Karpas-422 (cell line): ENCODE measurements around the gene RNGTT. TPM values are rescaled to one million over a fixed set of nuclear protein-coding genes. Genes with fewer than 3 reads are reported as not detected.
A peak's percentile ranks its signal among the peaks of the same experiment; 100 is the strongest.

Source experiments
- DNase-seq: peaks from one replicate; pipeline ENCODE4 v3.0.0-alpha.2; 2015
- H2AFZ ChIP-seq: fragments of 200-600 bp; sonication (generic); 2 replicates; pipeline ENCODE4 v1.6.1; 2014; ENCODE audit warnings: antibody characterized with exemption, low read length, mixed read lengths
- H3K27ac ChIP-seq: fragments of 200-600 bp; sonication (generic); 2 replicates; pipeline ENCODE4 v1.5.1; 2014; ENCODE audit warnings: mild to moderate bottlenecking, low read length, moderate library complexity
- H3K27me3 ChIP-seq: fragments of 200-600 bp; sonication (generic); 2 replicates; pipeline ENCODE4 v1.6.1; 2014; ENCODE audit warnings: low read length, mixed read lengths
- H3K36me3 ChIP-seq: fragments of 200-600 bp; sonication (generic); 2 replicates; pipeline ENCODE4 v1.6.1; 2014; ENCODE audit warnings: low read length, mixed read lengths; ENCODE audit not compliant: insufficient read depth
- H3K4me1 ChIP-seq: fragments of 200-600 bp; sonication (generic); 2 replicates; pipeline ENCODE4 v1.6.1; 2014; ENCODE audit warnings: mild to moderate bottlenecking, low read length, mixed read lengths
- H3K4me2 ChIP-seq: fragments of 200-600 bp; sonication (generic); 2 replicates; pipeline ENCODE4 v1.6.1; 2014; ENCODE audit warnings: low read length, low read depth, mild to moderate bottlenecking; ENCODE audit not compliant: poor library complexity, severe bottlenecking
- H3K4me3 ChIP-seq: fragments of 200-600 bp; sonication (generic); 2 replicates; pipeline ENCODE4 v1.5.1; 2014; ENCODE audit warnings: mild to moderate bottlenecking, antibody characterized with exemption, low read length, mixed read lengths
- H3K79me2 ChIP-seq: fragments of 200-600 bp; sonication (generic); 2 replicates; pipeline ENCODE4 v1.6.1; 2014; ENCODE audit warnings: mild to moderate bottlenecking, low read length, mixed read lengths
- H3K9ac ChIP-seq: fragments of 200-600 bp; sonication (generic); 2 replicates; pipeline ENCODE4 v1.6.0; 2014; ENCODE audit warnings: low read length
- H3K9me2 ChIP-seq: fragments of 200-600 bp; sonication (generic), shearing (Covaris generic); replicated peaks from 2 replicates; pipeline ENCODE4 v1.6.0; 2014; ENCODE audit warnings: mild to moderate bottlenecking, low read length, moderate library complexity; ENCODE audit not compliant: insufficient read depth
- H3K9me3 ChIP-seq: fragments of 300-700, 200-600 bp; sonication (generic); 2 replicates; pipeline ENCODE4 v1.6.1; 2014; ENCODE audit warnings: low read length, mixed read lengths
- H4K20me1 ChIP-seq: fragments of 200-600 bp; sonication (generic); 2 replicates; pipeline ENCODE4 v1.6.1; 2014; ENCODE audit warnings: mild to moderate bottlenecking, antibody characterized with exemption, low read length, low read depth; ENCODE audit not compliant: insufficient read depth
- total RNA-seq: library from RNA; depleted of rRNA; stranded (reverse); fragments of >200 nt; shearing (Covaris generic); gene quantifications from 2 replicates; pipeline ENCODE4 v1.2.3, GENCODE V29; 2014; ENCODE audit warnings: low replicate concordance; rRNA removed

The RNGTT gene
- 33.2 and 35.9 TPM in 2 replicates for total RNA-seq

- peak within 1 kb of the TSS; percentile 97 for H3K4me2 ChIP-seq
- no peaks in the 10 kb centered on the region for H3K27me3 ChIP-seq
- H2AFZ ChIP-seq, result peak within 1 kb of the TSS; percentile 98
- H3K9me3 ChIP-seq, result peaks cover 7% of the 10 kb centered on the region
- H3K9me2 ChIP-seq, result no peaks in the 10 kb centered on the region
- peak; percentile 99 for DNase-seq
- peaks cover 53% of the 10 kb centered on the region for H3K79me2 ChIP-seq
- H3K4me1 ChIP-seq, result peaks cover 20% of the 10 kb centered on the region
- H3K27ac ChIP-seq, result no peak within 1 kb of the TSS
- H4K20me1 ChIP-seq, result 0 out of 2 replicates have a peak, but pooled peaks cover 6% of the 10 kb centered on the region
- H3K9ac ChIP-seq, result peak within 1 kb of the TSS; percentile 95
- peak within 1 kb of the TSS; percentile 99 for H3K4me3 ChIP-seq
- peaks cover 11% of the 10 kb centered on the region for H3K36me3 ChIP-seq
Measured at GRCh38 chr6:88963139-88964090, at the start of gene RNGTT. Gene RNGTT (minus strand): TSS chr6:88963618. CDS start chr6:88963409, 209 bp downstream.

DNA sequence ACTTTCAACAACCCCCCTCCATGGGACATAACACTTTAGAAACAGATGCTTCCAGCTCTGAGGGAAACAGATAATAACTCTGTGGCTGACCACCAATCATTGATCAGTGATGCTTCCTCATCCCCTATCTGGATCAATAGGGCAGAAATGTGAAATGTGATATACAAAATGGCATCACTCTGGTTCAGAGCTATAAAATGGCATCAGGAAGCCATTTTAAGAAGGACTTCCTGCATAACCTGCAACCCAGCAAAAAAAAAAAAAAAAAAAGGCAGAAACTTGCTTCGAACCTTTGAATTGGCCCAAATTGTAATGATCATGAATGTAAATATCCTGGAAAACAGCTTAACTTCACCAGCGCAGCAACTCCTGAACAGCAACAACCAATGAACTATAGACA is 48.0 kb upstream of the RNGTT start:
- H3K79me2 ChIP-seq, result no peaks in the 10 kb centered on the region
- no peak overlapping the region for H3K4me2 ChIP-seq
- no peaks in the 10 kb centered on the region for H3K9me2 ChIP-seq
- H3K4me1 ChIP-seq, result no peaks in the 10 kb centered on the region
- no peak overlapping the region for H3K4me3 ChIP-seq
- DNase-seq, result no peak
- H3K27me3 ChIP-seq, result no peaks in the 10 kb centered on the region; the same call in 1 of the 2 replicates
- H3K36me3 ChIP-seq, result no peaks in the 10 kb centered on the region
- peaks cover 3% of the 10 kb centered on the region; the same call in 1 of the 2 replicates for H3K9me3 ChIP-seq
- H3K27ac ChIP-seq, result no peak overlapping the region
- H4K20me1 ChIP-seq, result no peaks in the 10 kb centered on the region
- H3K9ac ChIP-seq, result no peak overlapping the region
- H2AFZ ChIP-seq, result 0 out of 2 replicates have a peak overlapping the region, but pooled peaks have one; percentile 11

DNA sequence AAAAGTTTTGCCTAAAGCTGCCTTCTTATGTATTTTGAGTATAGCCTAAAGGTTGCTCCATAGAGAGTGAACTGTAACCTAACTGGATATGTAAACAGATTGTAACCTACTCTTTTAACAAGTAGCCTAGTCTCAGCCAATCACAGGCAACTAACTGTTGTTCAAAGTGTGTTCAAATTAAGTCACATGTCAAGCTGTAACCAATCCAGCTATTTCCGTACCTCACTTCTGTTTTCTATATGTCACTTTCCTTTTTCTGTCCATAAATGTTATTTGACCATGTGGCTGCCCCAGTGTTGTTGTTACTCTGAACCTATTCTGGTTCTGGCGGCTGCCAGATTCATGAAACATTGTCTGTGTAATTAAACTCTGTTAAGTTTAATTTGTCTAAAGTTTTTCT is 47.4 kb upstream of the RNGTT start:
- no peak for DNase-seq
- Histone ChIP-seq H3K4me2 (no peak overlapping the region), H4K20me1 (no peaks in the 10 kb centered on the region), H3K27ac (no peak overlapping the region), H3K9me2 (no peaks in the 10 kb centered on the region), H3K27me3 (no peaks in the 10 kb centered on the region), H3K4me3 (no peak overlapping the region), H3K36me3 (no peaks in the 10 kb centered on the region), H3K9ac (no peak overlapping the region), H3K4me1 (no peaks in the 10 kb centered on the region), H3K79me2 (no peaks in the 10 kb centered on the region), H2AFZ (no peak overlapping the region), H3K9me3 (peaks cover under 1% of the 10 kb centered on the region; the same call in 1 of the 2 replicates)

- no peak overlapping the region for H3K9ac ChIP-seq
- no peak overlapping the region for H3K4me3 ChIP-seq
- no peak for DNase-seq
- no peak overlapping the region for H3K27ac ChIP-seq
- H3K4me1 ChIP-seq, result no peaks in the 10 kb centered on the region
- no peaks in the 10 kb centered on the region for H3K9me3 ChIP-seq
- no peak overlapping the region for H2AFZ ChIP-seq
- H4K20me1 ChIP-seq, result no peaks in the 10 kb centered on the region
- H3K79me2 ChIP-seq, result no peaks in the 10 kb centered on the region
- no peaks in the 10 kb centered on the region for H3K36me3 ChIP-seq
- H3K27me3 ChIP-seq, result no peaks in the 10 kb centered on the region
- no peak overlapping the region for H3K4me2 ChIP-seq
- H3K9me2 ChIP-seq, result no peaks in the 10 kb centered on the region
Measured at GRCh38 chr6:89009624-89010059, 46.2 kb upstream of the RNGTT start.

GRCh38 chr6:89008815-89009374 is 45.5 kb upstream of the RNGTT start:
- H3K9me2 ChIP-seq, result no peaks in the 10 kb centered on the region
- no peak overlapping the region for H2AFZ ChIP-seq
- H3K4me3 ChIP-seq, result no peak overlapping the region

DNA sequence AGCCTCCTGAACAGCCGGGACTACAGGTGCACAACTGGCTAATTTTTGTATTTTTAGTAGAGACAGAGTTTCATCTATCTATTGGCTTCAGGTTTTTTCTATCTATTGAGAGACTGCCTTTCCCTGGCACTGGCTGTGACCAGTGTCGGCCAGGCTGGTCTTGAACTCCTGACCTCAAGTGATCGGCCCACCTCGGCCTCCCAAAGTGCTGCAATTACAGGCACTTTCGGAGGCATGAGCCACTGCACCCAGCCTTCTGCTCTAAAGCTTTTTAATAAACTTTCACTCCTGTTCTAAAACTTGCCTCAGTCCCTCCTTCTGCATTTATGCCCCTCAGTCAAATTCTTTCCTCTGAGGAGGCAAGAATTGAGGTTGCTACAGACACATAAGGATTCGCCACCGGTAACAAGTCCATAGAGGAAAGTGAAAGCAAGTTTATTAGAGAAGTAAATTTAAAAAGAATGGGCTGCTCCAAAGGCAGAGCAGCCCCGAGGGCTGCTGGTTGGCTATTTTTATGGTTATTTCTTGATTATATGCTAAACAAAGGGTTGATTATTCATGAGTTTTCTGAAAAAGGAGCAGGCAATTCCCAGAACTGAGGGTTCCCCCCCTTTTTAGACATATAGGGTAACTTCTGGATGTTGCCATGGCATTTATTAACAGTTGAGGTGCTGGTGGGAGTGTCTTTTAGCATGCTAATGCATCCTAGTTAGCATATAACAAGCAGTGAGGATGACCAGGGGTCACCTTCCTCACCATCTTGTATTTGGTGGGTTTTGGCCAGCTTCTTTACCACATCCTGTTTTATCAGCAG is 44.8 kb upstream of the RNGTT start:
- no peaks in the 10 kb centered on the region for H3K9me3 ChIP-seq
- no peaks in the 10 kb centered on the region for H3K79me2 ChIP-seq
- H2AFZ ChIP-seq, result no peak overlapping the region
- H3K9ac ChIP-seq, result no peak overlapping the region
- no peak overlapping the region for H3K4me3 ChIP-seq
- no peaks in the 10 kb centered on the region for H4K20me1 ChIP-seq
- no peaks in the 10 kb centered on the region for H3K4me1 ChIP-seq
- H3K9me2 ChIP-seq, result no peaks in the 10 kb centered on the region
- no peak overlapping the region for H3K27ac ChIP-seq
- no peak overlapping the region for H3K4me2 ChIP-seq
- H3K36me3 ChIP-seq, result no peaks in the 10 kb centered on the region
- no peaks in the 10 kb centered on the region for H3K27me3 ChIP-seq
- no peak for DNase-seq

More at GRCh38 chr6:89008815-89009374, 45.5 kb upstream of the RNGTT start:
- Histone ChIP-seq H3K79me2 (no peaks in the 10 kb centered on the region), H4K20me1 (no peaks in the 10 kb centered on the region), H3K9me3 (no peaks in the 10 kb centered on the region), H3K4me1 (no peaks in the 10 kb centered on the region), H3K4me2 (no peak overlapping the region), H3K27me3 (no peaks in the 10 kb centered on the region), H3K36me3 (no peaks in the 10 kb centered on the region), H3K27ac (no peak overlapping the region), H3K9ac (no peak overlapping the region)
- DNase-seq, result no peak

DNA sequence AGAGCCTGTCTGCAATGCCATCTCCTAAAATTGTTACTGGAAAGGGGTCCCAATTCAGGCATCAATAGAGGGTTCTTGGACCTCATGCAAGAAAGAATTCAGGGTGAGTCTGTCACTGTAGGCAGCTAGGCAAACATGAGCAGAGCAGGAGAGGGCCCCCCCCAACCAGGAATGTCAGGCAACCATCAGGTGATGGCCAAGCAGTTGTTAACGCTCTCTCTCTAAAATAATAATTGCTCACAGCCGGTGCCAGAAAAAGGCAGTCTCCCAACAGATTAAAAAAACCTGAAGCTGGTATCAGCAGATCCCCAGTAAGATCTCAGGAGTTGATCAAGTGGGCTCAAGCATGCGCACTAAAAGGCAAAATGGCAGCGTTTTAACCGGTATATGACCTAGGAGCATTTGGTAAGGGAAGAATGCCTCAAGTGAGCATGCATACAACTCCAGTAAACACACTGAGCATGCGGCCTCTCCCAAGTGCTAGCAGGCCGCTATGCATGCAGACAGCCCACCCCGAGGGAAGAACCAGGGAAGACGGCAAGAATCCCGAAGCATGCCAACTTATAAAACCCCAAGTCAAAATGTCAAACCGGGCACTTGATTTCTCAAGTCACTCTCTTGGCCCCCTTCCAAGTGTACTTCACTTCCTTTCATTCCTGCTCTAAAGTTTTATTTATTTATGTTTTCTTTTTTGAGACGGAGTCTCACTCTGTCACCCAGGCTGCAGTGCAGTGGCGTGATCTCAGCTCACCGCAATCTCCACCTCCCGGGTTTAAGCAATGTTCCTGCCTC is 44.0 kb upstream of the RNGTT start:
- Histone ChIP-seq H3K9me3 (no peaks in the 10 kb centered on the region), H3K4me2 (no peak overlapping the region), H3K27ac (no peak overlapping the region), H3K4me3 (no peak overlapping the region), H3K27me3 (no peaks in the 10 kb centered on the region), H3K9me2 (no peaks in the 10 kb centered on the region), H3K36me3 (no peaks in the 10 kb centered on the region), H3K79me2 (no peaks in the 10 kb centered on the region), H3K9ac (no peak overlapping the region), H4K20me1 (no peaks in the 10 kb centered on the region), H2AFZ (no peak overlapping the region), H3K4me1 (no peaks in the 10 kb centered on the region)
- no peak for DNase-seq
